ENCODE measurements around the gene IMP3.
"Not testable (repeated sequence)": the region's sequence is repeated elsewhere in the genome, so short reads cannot be mapped to it uniquely, and the experiment has no call there.

The IMP3 gene

GRCh38 chr15:75649848-75650247 is 9.8 kb upstream of the IMP3 start:
- DNase-seq = no peak

DNA sequence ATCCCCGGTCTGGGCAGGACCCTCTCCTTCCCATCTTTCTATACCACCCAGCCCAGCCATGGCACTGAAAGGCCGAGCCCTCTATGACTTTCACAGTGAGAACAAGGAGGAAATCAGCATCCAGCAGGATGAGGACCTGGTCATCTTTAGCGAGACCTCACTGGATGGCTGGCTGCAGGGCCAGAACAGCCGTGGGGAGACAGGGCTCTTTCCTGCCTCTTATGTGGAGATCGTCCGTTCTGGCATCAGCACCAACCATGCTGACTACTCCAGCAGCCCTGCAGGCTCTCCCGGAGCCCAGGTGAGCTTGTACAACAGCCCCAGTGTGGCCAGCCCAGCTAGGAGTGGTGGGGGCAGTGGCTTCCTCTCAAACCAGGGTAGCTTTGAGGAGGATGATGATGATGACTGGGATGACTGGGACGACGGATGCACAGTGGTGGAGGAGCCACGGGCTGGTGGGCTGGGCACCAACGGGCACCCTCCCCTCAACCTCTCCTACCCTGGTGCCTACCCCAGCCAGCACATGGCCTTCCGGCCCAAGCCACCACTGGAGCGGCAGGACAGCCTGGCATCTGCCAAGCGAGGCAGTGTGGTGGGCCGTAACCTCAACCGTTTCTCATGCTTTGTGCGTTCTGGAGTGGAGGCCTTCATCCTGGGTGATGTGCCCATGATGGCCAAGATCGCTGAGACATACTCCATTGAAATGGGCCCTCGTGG is 9.2 kb upstream of the IMP3 start:
- DNase-seq = no peak

DNA sequence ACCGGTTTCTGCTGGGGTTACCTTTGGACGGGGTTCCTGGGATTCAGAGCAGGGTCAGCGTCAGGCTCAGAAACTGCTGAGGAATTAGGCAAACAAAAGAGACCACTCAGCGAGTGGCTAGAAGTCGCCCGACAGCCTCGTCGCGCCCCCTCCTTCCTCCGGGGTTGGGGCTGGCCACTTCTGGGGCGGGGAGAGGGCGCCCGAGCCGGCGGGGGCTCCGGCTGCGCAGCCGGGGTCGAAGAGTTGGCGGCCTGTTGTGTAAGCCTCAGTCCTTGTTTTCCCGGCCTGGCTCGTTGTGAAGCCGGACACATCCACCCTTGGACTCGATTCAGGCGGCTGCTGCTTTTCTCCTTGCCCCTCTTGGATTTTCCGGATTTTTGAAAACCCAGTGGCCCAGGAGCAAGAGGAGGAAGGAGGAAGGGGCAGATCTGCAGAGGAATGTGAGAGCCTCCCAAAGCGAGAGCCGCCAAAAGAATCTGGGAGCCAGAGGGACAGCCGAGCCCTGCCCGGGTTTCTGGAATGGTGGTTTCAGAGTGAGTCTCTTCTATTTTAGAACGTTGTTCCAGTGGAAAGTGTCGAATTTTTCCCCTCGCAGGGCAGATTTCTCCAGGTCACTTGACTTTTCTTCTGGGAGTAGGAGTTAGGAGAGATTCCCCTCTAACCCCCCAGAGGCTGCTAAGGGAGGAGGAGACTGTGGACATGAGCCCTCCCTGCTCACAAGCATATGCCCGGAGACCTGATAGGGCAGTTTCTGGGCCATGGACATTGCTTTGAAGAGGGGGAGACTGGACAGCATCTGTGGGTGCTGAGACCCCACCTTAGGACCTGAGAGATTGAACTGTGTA is 8.4 kb upstream of the IMP3 start:
- no peak for DNase-seq

GRCh38 chr15:75647370-75648155 is 7.5 kb upstream of the IMP3 start, which contains the start of gene SNX33:
Gene SNX33, plus strand, starts transcription at chr15:75647912. Its CDS starts 1,191 bp downstream, at chr15:75649103.
- DNase-seq = no peak

DNA sequence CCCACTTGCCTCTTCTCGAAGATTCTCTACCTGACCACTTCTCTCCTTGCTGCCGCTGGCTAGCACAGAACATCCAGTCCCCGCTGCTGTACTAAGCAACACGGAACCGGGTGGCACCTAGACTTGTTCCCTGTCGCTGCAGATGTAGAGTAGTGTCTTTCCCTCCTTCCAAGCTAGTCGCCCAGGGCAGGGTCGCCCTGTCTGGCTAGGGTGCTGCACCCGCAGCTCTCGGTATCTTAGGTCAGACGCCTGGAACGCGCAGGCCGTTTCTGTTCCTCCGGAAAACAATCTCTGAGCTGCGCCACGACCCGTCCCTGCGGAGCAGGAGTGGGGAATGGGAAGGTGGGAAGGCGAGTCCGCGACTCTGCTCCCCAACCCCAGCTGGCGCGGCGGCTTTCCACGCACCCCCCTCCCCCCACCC is 6.9 kb upstream of the IMP3 start:
- DNase-seq = no peak

GRCh38 chr15:75646112-75646943 is 6.3 kb upstream of the IMP3 start:
- no peak for DNase-seq

GRCh38 chr15:75644376-75644775 is 4.4 kb upstream of the IMP3 start:
- DNase-seq = no peak

DNA sequence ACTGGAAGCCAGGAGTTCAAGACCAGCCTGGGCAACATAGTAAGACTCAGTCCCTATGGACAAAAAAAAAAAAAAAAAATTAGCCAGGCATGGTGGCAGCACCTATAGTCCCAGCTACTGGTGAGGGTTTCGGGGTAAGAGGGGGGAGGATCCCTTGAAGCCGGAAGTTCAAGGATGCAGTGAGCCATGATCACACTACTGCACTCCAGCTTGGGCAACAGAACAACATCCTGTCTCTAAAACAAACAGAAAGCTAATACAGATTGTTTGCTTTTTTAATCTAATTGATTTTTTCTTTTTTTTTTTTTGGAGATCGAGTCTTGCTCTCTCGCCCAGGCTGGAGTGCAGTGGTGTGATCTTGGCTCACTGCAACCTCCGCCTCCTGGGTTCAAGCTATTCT is 1.6 kb upstream of the IMP3 start:
- no peak for DNase-seq

- DNase-seq = no peak
Observed at GRCh38 chr15:75641179-75641503, 1.1 kb upstream of the IMP3 start.

DNA sequence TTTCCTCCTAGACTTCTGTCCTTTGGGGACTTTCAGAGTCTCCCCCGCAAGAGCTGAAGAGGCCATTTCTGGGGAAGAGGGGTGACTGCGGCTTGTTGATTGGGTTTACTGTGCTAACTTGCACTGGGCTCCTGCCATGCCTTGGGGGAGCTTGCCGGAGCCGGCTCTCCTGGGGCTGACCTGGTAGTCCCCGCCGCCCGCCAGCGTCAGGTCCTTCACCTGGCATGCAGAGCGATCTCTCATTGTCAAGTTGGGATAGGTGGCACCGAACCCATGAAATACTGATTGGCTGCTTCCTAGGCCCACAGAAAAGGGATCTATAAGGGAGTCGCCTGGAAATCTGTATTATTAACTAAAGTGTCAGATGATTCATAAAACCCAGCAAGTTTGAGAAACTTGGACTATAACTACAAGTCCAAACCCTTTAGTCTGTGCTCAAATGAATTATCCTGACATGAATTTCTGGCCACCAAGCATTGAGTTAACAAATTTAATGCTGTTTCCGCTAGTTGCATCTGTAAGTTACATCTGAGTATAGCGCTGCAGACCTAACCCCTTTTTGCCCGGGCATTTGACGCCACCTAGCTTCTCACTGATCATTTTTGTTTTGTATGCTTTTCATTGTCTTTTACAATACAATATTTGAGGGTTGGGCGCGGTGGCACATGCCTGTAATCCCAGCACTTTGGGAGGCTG is 607 bp upstream of the IMP3 start:
- DNase-seq = peak; percentile 31

GRCh38 chr15:75639191-75639708 is 774 bp downstream of the IMP3 start:
- no peak for DNase-seq

GRCh38 chr15:75637245-75638009 is 2.6 kb downstream of the IMP3 start:
- DNase-seq = no peak

DNA sequence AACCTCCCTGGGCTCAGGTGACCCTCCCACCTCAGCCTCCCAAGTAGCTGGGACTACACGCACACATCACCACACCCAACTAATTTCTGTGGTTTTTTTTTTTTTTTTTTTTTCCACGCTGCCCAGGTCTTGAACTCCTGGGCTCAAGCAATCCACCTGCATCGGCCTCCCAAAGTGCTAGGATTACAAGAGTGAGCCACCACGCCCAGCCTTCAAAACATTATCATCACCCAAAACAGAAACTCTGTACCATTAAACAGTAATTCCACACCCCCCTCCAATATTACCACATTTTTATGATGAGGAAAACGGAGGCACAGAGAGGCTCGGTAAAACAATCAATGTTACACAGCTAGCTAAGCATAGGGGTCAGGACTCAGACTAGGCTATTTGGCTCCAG is 4.0 kb downstream of the IMP3 start:
- no peak for DNase-seq

DNA sequence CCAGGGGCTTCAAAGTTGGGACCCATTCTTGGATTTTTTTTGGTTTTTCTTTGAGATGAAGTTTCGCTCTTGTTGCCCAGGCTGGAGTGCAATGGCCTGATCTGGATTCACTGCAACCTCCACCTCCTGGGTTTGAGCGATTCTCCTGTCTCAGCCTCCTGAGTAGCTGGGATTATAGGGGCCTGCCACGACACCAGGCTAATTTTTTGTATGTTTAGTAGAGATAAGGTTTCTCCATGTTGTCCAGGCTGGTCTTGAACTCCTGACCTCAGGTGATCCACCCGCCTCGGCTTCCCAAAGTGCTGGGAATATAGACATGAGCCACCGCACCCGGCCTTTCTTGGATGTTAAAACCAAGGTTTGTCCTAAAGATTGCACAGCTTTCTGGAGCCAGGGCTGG is 6.1 kb downstream of the IMP3 start:
- DNase-seq = not testable (repeated sequence)

DNA sequence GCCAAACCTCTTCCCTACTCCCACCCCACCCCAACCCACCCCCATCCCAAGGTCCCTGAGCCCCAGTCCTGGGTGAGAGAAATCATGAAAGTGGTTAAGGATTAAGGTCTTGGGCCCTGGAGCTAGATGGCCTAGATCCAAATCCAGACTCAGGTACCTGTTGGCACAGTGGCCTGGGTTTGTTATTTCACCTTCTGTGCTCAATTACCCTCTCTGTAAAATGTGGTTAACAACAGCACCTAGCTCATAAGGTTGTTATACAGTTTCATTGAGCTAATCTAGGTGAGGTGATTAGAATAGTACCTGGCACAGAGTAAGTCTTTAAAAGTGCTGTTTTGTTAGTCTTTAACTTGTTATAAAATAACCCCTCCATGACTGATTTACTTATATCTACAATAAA is 8.1 kb downstream of the IMP3 start:
- DNase-seq = no peak

DNA sequence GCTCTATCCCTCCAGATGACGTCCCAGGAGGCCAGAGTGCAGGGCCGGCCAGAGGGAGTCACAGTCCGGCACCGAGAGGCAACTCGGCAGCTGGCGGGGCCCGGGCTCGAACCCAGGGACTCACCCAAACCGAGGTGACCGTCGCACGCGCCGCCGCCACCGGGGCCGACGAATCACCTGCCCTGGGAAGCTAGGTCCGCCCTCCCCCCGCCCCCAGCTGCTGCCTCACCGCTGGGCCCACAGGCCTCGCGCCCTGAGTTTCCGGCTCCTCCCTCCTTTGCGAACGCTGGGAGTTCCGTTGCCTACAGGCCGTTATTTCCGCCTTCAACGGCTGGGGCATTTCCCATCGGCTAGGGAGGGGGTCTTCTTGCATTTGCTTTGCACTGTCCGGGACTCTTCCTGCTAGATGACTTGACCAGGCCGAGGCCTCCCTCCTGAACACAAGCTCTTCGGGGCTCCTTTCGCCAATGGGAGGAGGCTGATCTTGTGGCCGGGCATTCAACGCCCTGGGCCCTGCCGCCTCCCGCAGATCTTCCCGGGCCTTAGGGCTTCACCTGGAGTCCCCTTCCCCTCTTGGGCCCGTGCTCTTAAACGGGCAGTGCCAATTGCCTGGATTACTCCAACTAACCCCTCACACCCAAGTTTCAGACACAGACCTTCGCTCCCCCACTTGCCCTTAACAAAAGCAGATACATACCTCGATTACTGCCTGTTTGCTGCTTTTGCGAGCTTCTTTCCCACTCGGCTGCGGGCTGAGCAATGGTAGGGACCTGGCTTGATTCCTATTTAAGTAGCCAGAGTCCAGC is 14.3 kb downstream of the IMP3 start, which contains the start of gene SNUPN:
Gene SNUPN (minus strand): TSS at position 184 of the 806 bp plus-strand sequence. CDS start 4,674 bp downstream, outside the sequence.
- DNase-seq = peak; percentile 74

GRCh38 chr15:75622505-75622904 is 17.5 kb downstream of the IMP3 start:
- DNase-seq = no peak

DNA sequence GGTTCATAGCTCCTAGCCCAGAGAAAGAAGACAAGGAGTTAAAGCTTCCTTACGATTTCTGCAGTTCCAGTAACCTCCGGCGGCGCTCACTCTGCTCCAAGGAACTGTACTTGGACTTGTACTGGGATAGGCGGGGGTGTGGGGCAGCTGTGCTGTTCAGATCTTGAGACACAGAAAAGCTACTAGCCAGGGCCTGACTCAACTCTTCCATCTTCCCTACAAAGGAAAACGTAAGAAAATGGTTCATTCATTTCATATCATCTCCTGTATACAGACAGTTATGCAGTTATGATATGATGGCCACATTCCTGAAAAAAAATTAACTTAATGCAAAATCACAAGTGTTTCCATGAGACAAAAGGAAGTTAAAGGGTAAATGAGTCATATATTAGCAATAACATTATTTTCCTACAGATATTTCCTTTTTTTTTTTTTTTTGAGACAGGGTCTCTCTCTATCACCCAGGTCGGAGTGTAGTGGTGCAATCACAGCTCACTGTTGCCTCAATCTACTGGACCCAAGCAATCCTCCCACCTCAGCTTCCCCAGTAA is 19.1 kb downstream of the IMP3 start:
- no peak for DNase-seq

GRCh38 chr15:75620058-75620820 is 19.8 kb downstream of the IMP3 start:
- DNase-seq = no peak
